WTC11 (cell line): ENCODE measurements around the gene PLPPR1. TPM values are rescaled to one million over a fixed set of nuclear protein-coding genes. Genes with fewer than 3 reads are reported as not detected.

Experiments
- ATAC-seq: fragments of 200-7000 bp; cut with Tn5 transposase; 2 replicates; pipeline ENCODE4 v1.10.0; 2021; ENCODE audit warnings: mild to moderate bottlenecking, moderate library complexity
- CTCF ChIA-PET: fragments of 300-600 bp; sonication (Branson Sonifier 250); formaldehyde crosslinking; loops from one replicate; lab custom pipeline; 2021; ENCODE audit warnings: antibody characterized with exemption; lab: Charles Lee
- POLR2A ChIA-PET: fragments of 350-600 bp; sonication (Branson Sonifier 250); formaldehyde crosslinking; loops from one replicate; lab custom pipeline; 2021; ENCODE audit warnings: antibody characterized with exemption; lab: Charles Lee
- DNase-seq: peaks from one replicate; pipeline ENCODE4 v3.0.0; 2021; ENCODE audit warnings: low spot score
- H3K27ac Mint-ChIP-seq: 2 replicates; pipeline ENCODE4 v1.8.0; 2021; ENCODE audit warnings: mixed read lengths
- H3K27me3 Mint-ChIP-seq: 2 replicates; pipeline ENCODE4 v1.8.0; 2021; ENCODE audit warnings: low read depth, mild to moderate bottlenecking, moderate library complexity, mixed read lengths
- H3K36me3 Mint-ChIP-seq: 2 replicates; pipeline ENCODE4 v1.8.0; 2021; ENCODE audit warnings: mixed read lengths
- H3K4me1 Mint-ChIP-seq: 2 replicates; pipeline ENCODE4 v1.8.0; 2022; ENCODE audit warnings: mixed read lengths
- H3K4me3 Mint-ChIP-seq: 2 replicates; pipeline ENCODE4 v1.8.0; 2021; ENCODE audit warnings: mild to moderate bottlenecking, moderate library complexity, mixed read lengths
- H3K9me3 Mint-ChIP-seq: 2 replicates; pipeline ENCODE4 v1.8.0; 2021; ENCODE audit warnings: mixed read lengths
- CREB1 ChIP-seq: sonication (generic); formaldehyde crosslinking; IDR thresholded peaks from 2 replicates; pipeline ENCODE4 v1.8.0; 2023; ENCODE audit warnings: mild to moderate bottlenecking, missing genetic modification reagents
- E2F1 ChIP-seq: sonication (generic); formaldehyde crosslinking; IDR thresholded peaks from 2 replicates; pipeline ENCODE4 v1.8.0; 2022; ENCODE audit warnings: mild to moderate bottlenecking, missing genetic modification reagents
- ESRRA ChIP-seq: sonication (generic); formaldehyde crosslinking; IDR thresholded peaks from 2 replicates; pipeline ENCODE4 v1.8.1; 2022; ENCODE audit warnings: mild to moderate bottlenecking, missing genetic modification reagents, borderline replicate concordance
- FOXP4 ChIP-seq: sonication (generic); formaldehyde crosslinking; IDR thresholded peaks from 2 replicates; pipeline ENCODE4 v1.8.0; 2022; ENCODE audit warnings: mild to moderate bottlenecking, missing genetic modification reagents
- GRHL2 ChIP-seq: fragments of 250-450 bp; sonication (Bioruptor Pico); IDR thresholded peaks from 2 replicates; pipeline ENCODE4 v1.8.0; 2022; ENCODE audit warnings: mild to moderate bottlenecking, moderate library complexity; ENCODE audit not compliant: insufficient replicate concordance, severe bottlenecking
- JAZF1 ChIP-seq: fragments of 250-450 bp; sonication (Bioruptor Pico); IDR thresholded peaks from 2 replicates; pipeline ENCODE4 v1.9.0; 2021; ENCODE audit warnings: moderate library complexity, mild to moderate bottlenecking, inconsistent platforms
- NFE2L1 ChIP-seq: sonication (generic); formaldehyde crosslinking; IDR thresholded peaks from 2 replicates; pipeline ENCODE4 v1.8.1; 2023; ENCODE audit warnings: missing genetic modification reagents
- PREB ChIP-seq: sonication (generic); formaldehyde crosslinking; IDR thresholded peaks from 2 replicates; pipeline ENCODE4 v1.8.1; 2022; ENCODE audit warnings: mild to moderate bottlenecking, missing genetic modification reagents, moderate library complexity, borderline replicate concordance
- SOX15 ChIP-seq: fragments of 250-450 bp; sonication (Bioruptor Pico); IDR thresholded peaks from 2 replicates; pipeline ENCODE4 v1.9.0; 2021; ENCODE audit warnings: mild to moderate bottlenecking
- TCF7 ChIP-seq: sonication (generic); formaldehyde crosslinking; IDR thresholded peaks from 2 replicates; pipeline ENCODE4 v1.8.0; 2022; ENCODE audit warnings: mild to moderate bottlenecking, low read depth, missing genetic modification reagents, moderate library complexity
- TEAD1 ChIP-seq: sonication (generic); formaldehyde crosslinking; IDR thresholded peaks from 2 replicates; pipeline ENCODE4 v1.8.0; 2022; ENCODE audit warnings: mild to moderate bottlenecking, missing genetic modification reagents
- TP53 ChIP-seq: sonication (generic); formaldehyde crosslinking; IDR thresholded peaks from 2 replicates; pipeline ENCODE4 v1.8.1; 2023; ENCODE audit warnings: mild to moderate bottlenecking, missing genetic modification reagents
- ZNF263 ChIP-seq: sonication (generic); formaldehyde crosslinking; IDR thresholded peaks from 2 replicates; pipeline ENCODE4 v1.8.1; 2022; ENCODE audit warnings: low read depth, mild to moderate bottlenecking, moderate library complexity, missing genetic modification reagents
- ZNF281 ChIP-seq: sonication (generic); formaldehyde crosslinking; IDR thresholded peaks from 2 replicates; pipeline ENCODE4 v1.8.0; 2023; ENCODE audit warnings: mild to moderate bottlenecking, missing genetic modification reagents
- total RNA-seq: library from RNA; stranded (reverse); gene quantifications from 3 replicates; pipeline ENCODE4 v1.2.3, GENCODE V29; 2021
- TF ChIP-seq, protein P1 (sequence below): sonication (generic); formaldehyde crosslinking; conservative IDR thresholded peaks from 2 replicates; pipeline ENCODE4 v1.8.1; 2022; ENCODE audit warnings: mild to moderate bottlenecking, missing genetic modification reagents
- TF ChIP-seq, protein P2 (sequence below): sonication (generic); formaldehyde crosslinking; IDR thresholded peaks from 2 replicates; pipeline ENCODE4 v1.8.1; 2023; ENCODE audit warnings: mild to moderate bottlenecking, missing genetic modification reagents
- TF ChIP-seq, protein P3 (sequence below): fragments of 200-600 bp; IDR thresholded peaks from 2 replicates; pipeline ENCODE4 v1.8.0; 2022; ENCODE audit warnings: antibody characterized with exemption
- TF ChIP-seq, protein P4 (sequence below): sonication (generic); formaldehyde crosslinking; IDR thresholded peaks from 2 replicates; pipeline ENCODE4 v1.8.0; 2023; ENCODE audit warnings: missing genetic modification reagents, mild to moderate bottlenecking, borderline replicate concordance

Gene PLPPR1
- total RNA-seq, 1 experiment from 2014 or later: 1.5 TPM

DNA sequence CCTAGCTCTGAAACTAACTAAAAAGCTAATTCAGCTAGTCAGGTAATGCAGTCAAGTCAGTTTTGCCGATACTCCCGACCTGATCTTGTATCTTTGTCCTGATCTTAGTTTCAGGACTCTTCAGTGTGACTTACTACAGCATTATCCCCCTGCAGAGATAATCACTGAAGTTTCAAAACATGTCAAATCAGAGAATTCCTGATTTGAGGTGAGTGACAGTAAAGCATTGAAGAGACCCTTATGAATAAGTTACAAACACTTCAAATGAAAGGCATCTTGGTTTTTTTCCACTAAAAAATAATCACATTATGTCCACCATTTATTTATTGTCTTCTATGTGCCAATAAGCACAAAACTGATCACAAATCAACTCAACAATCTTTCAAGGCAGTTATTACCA lies 308.7 kb downstream of the PLPPR1 start:
- no peak overlapping the region for H3K4me3 Mint-ChIP-seq
- CTCF ChIA-PET: no interaction called here
- no peaks in the 10 kb centered on the region for H3K36me3 Mint-ChIP-seq
- TF ChIP-seq PREB (CRISPR knock-in tag) (no peak), NFE2L1 (CRISPR knock-in tag) (no peak), TP53 (CRISPR knock-in tag) (no peak), E2F1 (CRISPR knock-in tag) (no peak), JAZF1 (CRISPR knock-in tag) (no peak), TEAD1 (CRISPR knock-in tag) (no peak), ZNF263 (CRISPR knock-in tag) (no peak), ESRRA (no peak), SOX15 (CRISPR knock-in tag) (no peak), TCF7 (CRISPR knock-in tag) (no peak), FOXP4 (CRISPR knock-in tag) (no peak)
- TF ChIP-seq, protein P1, sequence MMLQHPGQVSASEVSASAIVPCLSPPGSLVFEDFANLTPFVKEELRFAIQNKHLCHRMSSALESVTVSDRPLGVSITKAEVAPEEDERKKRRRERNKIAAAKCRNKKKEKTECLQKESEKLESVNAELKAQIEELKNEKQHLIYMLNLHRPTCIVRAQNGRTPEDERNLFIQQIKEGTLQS: no peak
- TF ChIP-seq, protein P2, sequence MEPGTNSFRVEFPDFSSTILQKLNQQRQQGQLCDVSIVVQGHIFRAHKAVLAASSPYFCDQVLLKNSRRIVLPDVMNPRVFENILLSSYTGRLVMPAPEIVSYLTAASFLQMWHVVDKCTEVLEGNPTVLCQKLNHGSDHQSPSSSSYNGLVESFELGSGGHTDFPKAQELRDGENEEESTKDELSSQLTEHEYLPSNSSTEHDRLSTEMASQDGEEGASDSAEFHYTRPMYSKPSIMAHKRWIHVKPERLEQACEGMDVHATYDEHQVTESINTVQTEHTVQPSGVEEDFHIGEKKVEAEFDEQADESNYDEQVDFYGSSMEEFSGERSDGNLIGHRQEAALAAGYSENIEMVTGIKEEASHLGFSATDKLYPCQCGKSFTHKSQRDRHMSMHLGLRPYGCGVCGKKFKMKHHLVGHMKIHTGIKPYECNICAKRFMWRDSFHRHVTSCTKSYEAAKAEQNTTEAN (CRISPR knock-in tag): no peak
- TF ChIP-seq, protein P3, sequence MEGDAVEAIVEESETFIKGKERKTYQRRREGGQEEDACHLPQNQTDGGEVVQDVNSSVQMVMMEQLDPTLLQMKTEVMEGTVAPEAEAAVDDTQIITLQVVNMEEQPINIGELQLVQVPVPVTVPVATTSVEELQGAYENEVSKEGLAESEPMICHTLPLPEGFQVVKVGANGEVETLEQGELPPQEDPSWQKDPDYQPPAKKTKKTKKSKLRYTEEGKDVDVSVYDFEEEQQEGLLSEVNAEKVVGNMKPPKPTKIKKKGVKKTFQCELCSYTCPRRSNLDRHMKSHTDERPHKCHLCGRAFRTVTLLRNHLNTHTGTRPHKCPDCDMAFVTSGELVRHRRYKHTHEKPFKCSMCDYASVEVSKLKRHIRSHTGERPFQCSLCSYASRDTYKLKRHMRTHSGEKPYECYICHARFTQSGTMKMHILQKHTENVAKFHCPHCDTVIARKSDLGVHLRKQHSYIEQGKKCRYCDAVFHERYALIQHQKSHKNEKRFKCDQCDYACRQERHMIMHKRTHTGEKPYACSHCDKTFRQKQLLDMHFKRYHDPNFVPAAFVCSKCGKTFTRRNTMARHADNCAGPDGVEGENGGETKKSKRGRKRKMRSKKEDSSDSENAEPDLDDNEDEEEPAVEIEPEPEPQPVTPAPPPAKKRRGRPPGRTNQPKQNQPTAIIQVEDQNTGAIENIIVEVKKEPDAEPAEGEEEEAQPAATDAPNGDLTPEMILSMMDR: no peak
- peaks cover 4% of the 10 kb centered on the region; the same call in 1 of the 2 replicates for H3K9me3 Mint-ChIP-seq
- no peaks in the 10 kb centered on the region; the same call in 1 of the 2 replicates for H3K27me3 Mint-ChIP-seq
- ATAC-seq (no peak), DNase-seq (no peak)
- POLR2A ChIA-PET: no interaction called here
- H3K27ac Mint-ChIP-seq: no peak overlapping the region
- H3K4me1 Mint-ChIP-seq: peaks cover 6% of the 10 kb centered on the region

DNA sequence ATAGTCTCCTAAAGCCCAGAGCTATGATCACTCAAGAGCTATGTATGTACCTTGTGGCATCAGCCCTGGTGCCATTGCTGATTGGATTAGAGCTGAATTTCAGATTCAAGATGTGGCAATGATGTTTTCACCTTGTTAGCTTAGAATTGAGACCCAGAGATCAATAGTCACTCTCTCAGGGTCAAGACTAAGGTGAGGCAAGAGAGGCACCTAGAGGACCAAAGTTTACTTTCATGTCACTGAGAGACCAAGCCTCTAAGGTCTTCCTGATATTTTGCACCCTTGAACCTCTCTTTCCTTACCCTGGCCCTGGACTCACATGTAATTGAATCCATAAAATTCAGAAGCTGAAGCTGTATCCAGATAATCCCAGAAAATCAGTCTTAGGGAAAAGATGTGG lies 313.4 kb downstream of the PLPPR1 start:
- H3K36me3 Mint-ChIP-seq: no peaks in the 10 kb centered on the region
- ATAC-seq: no peak
- H3K4me1 Mint-ChIP-seq: peaks cover 6% of the 10 kb centered on the region
- no peak for DNase-seq
- POLR2A ChIA-PET: no interaction called here
- no peaks in the 10 kb centered on the region; the same call in 1 of the 2 replicates for H3K27me3 Mint-ChIP-seq
- no peak overlapping the region for H3K4me3 Mint-ChIP-seq
- no peak overlapping the region for H3K27ac Mint-ChIP-seq
- H3K9me3 Mint-ChIP-seq: peaks cover 4% of the 10 kb centered on the region; the same call in 1 of the 2 replicates
- CTCF ChIA-PET: interaction anchor here (0.6 to 1.3 kb wide), 2 partner anchors 10 to 30 kb away, joined by 3 to 5 read pairs; no protein-coding TSS in a partner anchor
- TF ChIP-seq, protein P4, sequence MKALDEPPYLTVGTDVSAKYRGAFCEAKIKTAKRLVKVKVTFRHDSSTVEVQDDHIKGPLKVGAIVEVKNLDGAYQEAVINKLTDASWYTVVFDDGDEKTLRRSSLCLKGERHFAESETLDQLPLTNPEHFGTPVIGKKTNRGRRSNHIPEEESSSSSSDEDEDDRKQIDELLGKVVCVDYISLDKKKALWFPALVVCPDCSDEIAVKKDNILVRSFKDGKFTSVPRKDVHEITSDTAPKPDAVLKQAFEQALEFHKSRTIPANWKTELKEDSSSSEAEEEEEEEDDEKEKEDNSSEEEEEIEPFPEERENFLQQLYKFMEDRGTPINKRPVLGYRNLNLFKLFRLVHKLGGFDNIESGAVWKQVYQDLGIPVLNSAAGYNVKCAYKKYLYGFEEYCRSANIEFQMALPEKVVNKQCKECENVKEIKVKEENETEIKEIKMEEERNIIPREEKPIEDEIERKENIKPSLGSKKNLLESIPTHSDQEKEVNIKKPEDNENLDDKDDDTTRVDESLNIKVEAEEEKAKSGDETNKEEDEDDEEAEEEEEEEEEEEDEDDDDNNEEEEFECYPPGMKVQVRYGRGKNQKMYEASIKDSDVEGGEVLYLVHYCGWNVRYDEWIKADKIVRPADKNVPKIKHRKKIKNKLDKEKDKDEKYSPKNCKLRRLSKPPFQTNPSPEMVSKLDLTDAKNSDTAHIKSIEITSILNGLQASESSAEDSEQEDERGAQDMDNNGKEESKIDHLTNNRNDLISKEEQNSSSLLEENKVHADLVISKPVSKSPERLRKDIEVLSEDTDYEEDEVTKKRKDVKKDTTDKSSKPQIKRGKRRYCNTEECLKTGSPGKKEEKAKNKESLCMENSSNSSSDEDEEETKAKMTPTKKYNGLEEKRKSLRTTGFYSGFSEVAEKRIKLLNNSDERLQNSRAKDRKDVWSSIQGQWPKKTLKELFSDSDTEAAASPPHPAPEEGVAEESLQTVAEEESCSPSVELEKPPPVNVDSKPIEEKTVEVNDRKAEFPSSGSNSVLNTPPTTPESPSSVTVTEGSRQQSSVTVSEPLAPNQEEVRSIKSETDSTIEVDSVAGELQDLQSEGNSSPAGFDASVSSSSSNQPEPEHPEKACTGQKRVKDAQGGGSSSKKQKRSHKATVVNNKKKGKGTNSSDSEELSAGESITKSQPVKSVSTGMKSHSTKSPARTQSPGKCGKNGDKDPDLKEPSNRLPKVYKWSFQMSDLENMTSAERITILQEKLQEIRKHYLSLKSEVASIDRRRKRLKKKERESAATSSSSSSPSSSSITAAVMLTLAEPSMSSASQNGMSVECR (CRISPR knock-in tag): no peak
- TF ChIP-seq ZNF263 (CRISPR knock-in tag) (no peak), CREB1 (CRISPR knock-in tag) (no peak), ZNF281 (CRISPR knock-in tag) (no peak), GRHL2 (no peak)
- TF ChIP-seq, protein P1: no peak
